Measurements from ENCODE around the gene MRPS27. TPM values are rescaled to one million over a fixed set of nuclear protein-coding genes. Genes with fewer than 3 reads are reported as not detected.

Gene MRPS27
- total RNA-seq, 4 donors from 2014 or later, result 48.7 to 63.7 (median 51.9) TPM

DNA sequence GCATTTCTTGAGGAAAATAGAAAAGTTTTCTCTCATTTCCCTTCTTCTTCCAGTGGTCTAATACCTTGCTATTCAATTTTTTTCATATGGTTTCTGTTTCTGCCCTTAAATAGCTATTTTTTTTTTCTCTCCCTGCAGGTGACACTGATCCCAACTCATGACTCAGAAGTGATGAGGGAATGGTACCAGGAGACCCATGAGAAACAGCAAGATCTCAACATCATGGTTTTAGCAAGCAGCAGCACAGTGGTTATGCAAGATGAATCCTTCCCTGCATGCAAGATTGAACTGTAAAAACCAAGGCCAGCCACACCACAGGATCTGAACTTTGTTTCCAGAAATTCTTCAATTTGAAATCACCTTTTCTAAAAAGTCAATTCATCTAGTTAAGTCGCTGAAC, 115.1 kb downstream of the MRPS27 start:
- no peak for DNase-seq (ENCODE audit: low spot score in 2 of 2)
- peaks cover 32% of the 10 kb centered on the region for H3K36me3 ChIP-seq
- H3K4me3 ChIP-seq, result no peak overlapping the region
- WGBS, result 100% methylated on average over 1 of the region's 1 CpG
- no peaks in the 10 kb centered on the region for H3K27me3 ChIP-seq
- peaks cover 6% of the 10 kb centered on the region for H3K4me1 ChIP-seq
- H3K27ac ChIP-seq, result no peak overlapping the region
- TF ChIP-seq POLR2A (IDR thresholded peaks at IDR 0.05), result no peak
- TF ChIP-seq EP300 (IDR thresholded peaks at IDR 0.05), result no peak
- no peaks in the 10 kb centered on the region for H3K9me3 ChIP-seq

DNA sequence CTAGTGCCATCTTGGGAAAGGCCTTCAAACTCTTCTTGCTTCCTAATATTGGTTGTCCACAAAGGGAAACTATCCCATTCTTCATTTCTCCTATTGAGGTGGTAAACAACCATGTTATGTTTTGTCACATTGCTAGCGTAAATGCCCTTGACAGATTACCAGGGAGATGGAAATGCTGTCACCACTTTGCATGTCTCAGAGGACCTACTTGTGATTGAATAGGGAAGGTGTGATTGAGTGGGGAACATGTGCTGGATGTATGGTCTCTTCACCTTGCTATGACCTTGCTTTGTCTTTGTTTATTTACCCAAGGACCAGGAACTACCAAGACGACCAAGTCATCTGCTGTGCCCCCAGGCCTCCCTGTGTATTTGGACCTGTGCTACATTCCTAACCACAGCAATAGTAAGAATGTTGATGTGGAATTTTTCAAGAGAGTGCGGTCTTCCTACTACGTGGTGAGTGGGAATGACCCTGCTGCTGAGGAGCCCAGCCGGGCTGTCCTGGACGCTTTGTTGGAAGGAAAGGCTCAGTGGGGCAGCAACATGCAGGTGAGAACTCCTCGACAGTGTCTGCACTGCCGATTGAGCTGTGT, 116.7 kb downstream of the MRPS27 start:
- 90% methylated on average over 8 of the region's 8 CpGs for WGBS
- DNase-seq (ENCODE audit: low spot score in 2 of 2), result no peak
- Histone ChIP-seq H3K9me3 (no peaks in the 10 kb centered on the region), H3K36me3 (peaks cover 48% of the 10 kb centered on the region), H3K27ac (no peak overlapping the region), H3K27me3 (no peaks in the 10 kb centered on the region), H3K4me1 (no peaks in the 10 kb centered on the region), H3K4me3 (no peak overlapping the region)
- no peak for TF ChIP-seq POLR2A (IDR thresholded peaks at IDR 0.05)
- no peak for TF ChIP-seq EP300 (IDR thresholded peaks at IDR 0.05)
- TF ChIP-seq, protein P1, sequence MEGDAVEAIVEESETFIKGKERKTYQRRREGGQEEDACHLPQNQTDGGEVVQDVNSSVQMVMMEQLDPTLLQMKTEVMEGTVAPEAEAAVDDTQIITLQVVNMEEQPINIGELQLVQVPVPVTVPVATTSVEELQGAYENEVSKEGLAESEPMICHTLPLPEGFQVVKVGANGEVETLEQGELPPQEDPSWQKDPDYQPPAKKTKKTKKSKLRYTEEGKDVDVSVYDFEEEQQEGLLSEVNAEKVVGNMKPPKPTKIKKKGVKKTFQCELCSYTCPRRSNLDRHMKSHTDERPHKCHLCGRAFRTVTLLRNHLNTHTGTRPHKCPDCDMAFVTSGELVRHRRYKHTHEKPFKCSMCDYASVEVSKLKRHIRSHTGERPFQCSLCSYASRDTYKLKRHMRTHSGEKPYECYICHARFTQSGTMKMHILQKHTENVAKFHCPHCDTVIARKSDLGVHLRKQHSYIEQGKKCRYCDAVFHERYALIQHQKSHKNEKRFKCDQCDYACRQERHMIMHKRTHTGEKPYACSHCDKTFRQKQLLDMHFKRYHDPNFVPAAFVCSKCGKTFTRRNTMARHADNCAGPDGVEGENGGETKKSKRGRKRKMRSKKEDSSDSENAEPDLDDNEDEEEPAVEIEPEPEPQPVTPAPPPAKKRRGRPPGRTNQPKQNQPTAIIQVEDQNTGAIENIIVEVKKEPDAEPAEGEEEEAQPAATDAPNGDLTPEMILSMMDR (IDR thresholded peaks at IDR 0.05), result no peak
- no peak for TF ChIP-seq POLR2AphosphoS5 (IDR thresholded peaks at IDR 0.05)

DNA sequence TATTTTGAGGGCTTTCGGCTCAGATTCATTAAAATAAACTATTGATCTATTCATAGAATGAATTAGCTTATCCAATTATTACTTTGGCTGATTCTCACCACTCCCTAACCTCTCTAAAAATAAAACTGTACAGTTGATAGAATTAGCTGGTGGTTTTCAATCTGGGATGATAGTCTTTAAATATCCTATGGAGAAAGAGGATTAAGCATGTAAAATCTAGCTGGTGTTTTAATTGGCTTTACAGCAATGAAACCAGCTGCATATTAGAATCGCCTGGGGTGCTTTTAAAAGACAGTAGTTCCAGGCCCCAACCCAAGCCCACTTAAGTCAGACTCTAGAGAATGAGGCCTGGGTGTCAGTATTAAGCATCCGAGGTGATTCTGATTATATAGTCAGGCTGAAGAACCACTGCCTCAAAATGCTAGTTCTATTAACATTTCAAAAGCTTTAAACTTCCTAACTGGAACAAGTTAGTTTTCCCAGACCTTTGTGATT, 117.7 kb downstream of the MRPS27 start:
- H3K4me1 ChIP-seq, result no peaks in the 10 kb centered on the region
- no peak for TF ChIP-seq POLR2AphosphoS5 (IDR thresholded peaks at IDR 0.05)
- no peak overlapping the region for H3K27ac ChIP-seq
- WGBS, result 86% methylated on average over 3 of the region's 3 CpGs
- DNase-seq (ENCODE audit: low spot score in 2 of 2), result no peak
- H3K4me3 ChIP-seq, result no peak overlapping the region
- H3K9me3 ChIP-seq, result no peaks in the 10 kb centered on the region
- no peaks in the 10 kb centered on the region for H3K27me3 ChIP-seq
- H3K36me3 ChIP-seq, result peaks cover 56% of the 10 kb centered on the region

DNA sequence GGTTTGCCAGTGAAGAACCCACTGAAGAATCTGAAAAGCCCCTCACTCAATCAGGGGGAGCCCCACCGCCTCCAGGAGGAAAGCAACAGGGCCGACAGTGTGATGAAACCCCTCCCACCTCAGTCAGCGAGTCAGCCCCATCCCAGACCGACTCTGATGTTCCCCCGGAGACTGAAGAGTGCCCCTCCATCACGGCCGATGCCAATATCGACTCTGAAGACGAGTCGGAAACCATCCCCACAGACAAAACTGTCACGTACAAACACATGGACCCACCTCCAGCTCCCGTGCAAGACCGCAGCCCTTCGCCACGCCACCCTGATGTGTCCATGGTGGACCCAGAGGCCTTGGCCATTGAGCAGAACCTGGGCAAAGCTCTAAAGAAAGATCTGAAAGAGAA, 120.4 kb downstream of the MRPS27 start:
- Histone ChIP-seq H3K4me1 (no peaks in the 10 kb centered on the region), H3K27me3 (no peaks in the 10 kb centered on the region), H3K36me3 (peaks cover 53% of the 10 kb centered on the region), H3K4me3 (no peak overlapping the region), H3K9me3 (no peaks in the 10 kb centered on the region), H3K27ac (no peak overlapping the region)
- TF ChIP-seq, protein P1 (IDR thresholded peaks at IDR 0.05), result no peak
- TF ChIP-seq EP300 (IDR thresholded peaks at IDR 0.05) (no peak), POLR2AphosphoS5 (IDR thresholded peaks at IDR 0.05) (no peak), POLR2A (IDR thresholded peaks at IDR 0.05) (no peak)
- DNase-seq (ENCODE audit: low spot score in 2 of 2), result no peak
- 93% methylated on average over 15 of the region's 15 CpGs for WGBS

DNA sequence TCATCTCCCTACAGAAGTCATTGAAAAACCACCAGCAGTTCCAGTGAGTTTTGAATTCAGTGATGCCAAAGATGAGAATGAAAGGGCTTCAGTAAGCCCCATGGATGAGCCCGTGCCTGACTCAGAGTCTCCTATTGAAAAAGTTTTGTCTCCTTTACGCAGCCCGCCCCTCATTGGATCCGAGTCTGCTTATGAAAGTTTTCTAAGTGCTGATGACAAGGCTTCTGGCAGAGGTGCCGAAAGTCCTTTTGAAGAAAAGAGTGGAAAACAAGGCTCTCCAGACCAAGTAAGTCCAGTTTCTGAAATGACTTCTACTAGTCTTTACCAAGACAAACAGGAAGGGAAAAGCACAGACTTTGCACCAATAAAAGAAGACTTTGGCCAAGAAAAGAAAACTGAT, 122.6 kb downstream of the MRPS27 start:
- H3K4me1 ChIP-seq, result no peaks in the 10 kb centered on the region
- peaks cover 47% of the 10 kb centered on the region for H3K36me3 ChIP-seq

DNA sequence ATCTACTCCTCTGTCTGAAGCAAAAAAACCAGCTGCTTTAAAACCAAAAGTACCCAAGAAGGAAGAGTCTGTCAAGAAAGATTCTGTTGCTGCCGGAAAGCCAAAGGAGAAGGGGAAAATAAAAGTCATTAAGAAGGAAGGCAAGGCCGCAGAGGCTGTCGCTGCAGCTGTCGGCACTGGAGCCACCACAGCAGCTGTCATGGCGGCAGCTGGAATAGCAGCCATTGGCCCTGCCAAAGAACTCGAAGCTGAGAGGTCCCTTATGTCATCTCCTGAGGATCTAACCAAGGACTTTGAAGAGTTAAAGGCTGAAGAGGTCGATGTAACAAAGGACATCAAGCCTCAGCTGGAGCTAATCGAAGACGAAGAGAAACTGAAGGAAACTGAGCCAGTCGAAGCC, 124.5 kb downstream of the MRPS27 start:
- Histone ChIP-seq H3K27ac (no peak overlapping the region), H3K27me3 (no peaks in the 10 kb centered on the region), H3K4me3 (no peak overlapping the region), H3K4me1 (no peaks in the 10 kb centered on the region), H3K36me3 (peaks cover 47% of the 10 kb centered on the region), H3K9me3 (no peaks in the 10 kb centered on the region)
- DNase-seq (ENCODE audit: low spot score in 2 of 2), result no peak
- WGBS, result 98% methylated on average over 10 of the region's 10 CpGs
- TF ChIP-seq EP300 (IDR thresholded peaks at IDR 0.05) (no peak), POLR2AphosphoS5 (IDR thresholded peaks at IDR 0.05) (no peak), POLR2A (IDR thresholded peaks at IDR 0.05) (no peak)
- TF ChIP-seq, protein P1 (IDR thresholded peaks at IDR 0.05), result no peak

More for the DNA sequence above, 122.6 kb downstream of the MRPS27 start:
- no peak for DNase-seq (ENCODE audit: low spot score in 2 of 2)
- Histone ChIP-seq H3K27me3 (no peaks in the 10 kb centered on the region), H3K9me3 (no peaks in the 10 kb centered on the region), H3K4me3 (no peak overlapping the region), H3K27ac (no peak overlapping the region)
- TF ChIP-seq, protein P1 (IDR thresholded peaks at IDR 0.05), result no peak
- TF ChIP-seq POLR2A (IDR thresholded peaks at IDR 0.05), result no peak
- TF ChIP-seq EP300 (IDR thresholded peaks at IDR 0.05), result no peak
- TF ChIP-seq POLR2AphosphoS5 (IDR thresholded peaks at IDR 0.05), result no peak
- WGBS, result 99% methylated on average over 5 of the region's 5 CpGs
